Glomerular endothelial cell (primary cell): ENCODE measurements around the gene VIPR1. TPM values are rescaled to one million over a fixed set of nuclear protein-coding genes. Genes with fewer than 3 reads are reported as not detected.

Experiments used
- DNase-seq: peaks from one replicate; pipeline ENCODE4 v3.0.0-alpha.2; 2011; ENCODE audit warnings: low read depth, low spot score; ENCODE audit errors: extremely low read depth
- total RNA-seq: library from RNA; depleted of rRNA; stranded (reverse); fragments of >200 nt; gene quantifications from 2 replicates; pipeline ENCODE4 v1.2.3, GENCODE V29; 2015

Gene VIPR1
- total RNA-seq, 1 donor from 2014 or later, result 6.9 TPM

- no peak for DNase-seq
Observed at GRCh38 chr3:42509111-42509510, 6.7 kb downstream of the VIPR1 start.

- DNase-seq, result no peak
Observed at GRCh38 chr3:42510325-42510724, 7.9 kb downstream of the VIPR1 start.

- no peak for DNase-seq
Observed at GRCh38 chr3:42511201-42511600, 8.8 kb downstream of the VIPR1 start.

- no peak for DNase-seq
Observed at GRCh38 chr3:42511736-42512135, 9.3 kb downstream of the VIPR1 start.

- no peak for DNase-seq
Observed at GRCh38 chr3:42513121-42513520, 10.7 kb downstream of the VIPR1 start.

- no peak for DNase-seq
Observed at GRCh38 chr3:42513521-42513920, 11.1 kb downstream of the VIPR1 start.

GRCh38 chr3:42514876-42515275, 12.4 kb downstream of the VIPR1 start:
- no peak for DNase-seq

GRCh38 chr3:42515391-42515916, 13.0 kb downstream of the VIPR1 start:
- no peak for DNase-seq

GRCh38 chr3:42515976-42516375, 13.5 kb downstream of the VIPR1 start:
- DNase-seq, result no peak

- no peak for DNase-seq
Observed at GRCh38 chr3:42516443-42516842, 14.0 kb downstream of the VIPR1 start.

- no peak for DNase-seq
Observed at GRCh38 chr3:42517117-42517516, 14.7 kb downstream of the VIPR1 start.

- no peak for DNase-seq
Observed at GRCh38 chr3:42518800-42519567, 16.5 kb downstream of the VIPR1 start.

GRCh38 chr3:42519568-42519962, 17.1 kb downstream of the VIPR1 start:
- DNase-seq, result no peak

- no peak for DNase-seq
Observed at GRCh38 chr3:42520336-42520735, 17.9 kb downstream of the VIPR1 start.

GRCh38 chr3:42520906-42521305, 18.5 kb downstream of the VIPR1 start:
- no peak for DNase-seq

- no peak for DNase-seq
Observed at GRCh38 chr3:42524751-42525150, 22.3 kb downstream of the VIPR1 start.

GRCh38 chr3:42525212-42525611, 22.8 kb downstream of the VIPR1 start:
- no peak for DNase-seq

- DNase-seq, result no peak
Observed at GRCh38 chr3:42525736-42526345, 23.4 kb downstream of the VIPR1 start.

- no peak for DNase-seq
Observed at GRCh38 chr3:42526616-42527367, 24.3 kb downstream of the VIPR1 start.

GRCh38 chr3:42527368-42527917, 25.0 kb downstream of the VIPR1 start:
- DNase-seq, result no peak

GRCh38 chr3:42529468-42529867, 27.0 kb downstream of the VIPR1 start:
- no peak for DNase-seq
